D721Med (cell line): Measurements from ENCODE around the gene NLGN2.

Source experiments
- DNase-seq: peaks from one replicate; pipeline ENCODE4 v3.0.0; 2011; ENCODE audit warnings: low spot score; ENCODE audit not compliant: insufficient read length
- FAIRE-seq: peaks from 2 replicates; lab custom pipeline; 2011; peaks lifted over from hg19 to GRCh38; lab: Jason Lieb, UNC
- CTCF ChIP-seq: IDR thresholded peaks from 2 replicates; pipeline ENCODE4 v1.5.1; 2012; ENCODE audit warnings: mild to moderate bottlenecking, control low read depth; ENCODE audit not compliant: insufficient read depth; ENCODE audit errors: missing control alignments

The NLGN2 gene

GRCh38 chr17:7408863-7409262 lies 1.2 kb downstream of the NLGN2 start:
- FAIRE-seq (no peak), DNase-seq (no peak)
- TF ChIP-seq CTCF = no peak

- TF ChIP-seq CTCF = no peak
- DNase-seq (no peak), FAIRE-seq (no peak)
These were observed 2.1 kb downstream of the NLGN2 start for GRCh38 chr17:7409716-7410115.

- TF ChIP-seq CTCF = no peak
- DNase-seq = no peak
- FAIRE-seq = no peak
These were observed 3.2 kb downstream of the NLGN2 start for GRCh38 chr17:7410634-7411426.

DNA sequence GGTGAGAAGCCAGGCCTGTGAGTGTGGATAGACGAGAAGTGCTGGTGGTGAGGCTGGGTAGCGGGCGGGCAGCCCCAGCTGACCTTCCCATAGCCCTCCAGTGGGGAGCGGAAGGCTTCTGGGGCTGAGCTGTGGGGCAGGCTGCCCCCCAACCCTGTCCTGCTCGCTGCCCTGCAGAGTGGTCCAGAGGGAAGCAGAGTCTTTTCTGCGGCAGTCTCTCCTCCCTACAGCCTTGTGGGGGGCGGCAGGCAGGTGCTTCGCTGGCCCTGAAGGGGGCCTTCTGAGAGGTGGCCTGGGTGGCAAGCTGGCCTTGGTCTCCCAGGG lies 3.7 kb downstream of the NLGN2 start:
- FAIRE-seq (no peak), DNase-seq (no peak)
- no peak for TF ChIP-seq CTCF

DNA sequence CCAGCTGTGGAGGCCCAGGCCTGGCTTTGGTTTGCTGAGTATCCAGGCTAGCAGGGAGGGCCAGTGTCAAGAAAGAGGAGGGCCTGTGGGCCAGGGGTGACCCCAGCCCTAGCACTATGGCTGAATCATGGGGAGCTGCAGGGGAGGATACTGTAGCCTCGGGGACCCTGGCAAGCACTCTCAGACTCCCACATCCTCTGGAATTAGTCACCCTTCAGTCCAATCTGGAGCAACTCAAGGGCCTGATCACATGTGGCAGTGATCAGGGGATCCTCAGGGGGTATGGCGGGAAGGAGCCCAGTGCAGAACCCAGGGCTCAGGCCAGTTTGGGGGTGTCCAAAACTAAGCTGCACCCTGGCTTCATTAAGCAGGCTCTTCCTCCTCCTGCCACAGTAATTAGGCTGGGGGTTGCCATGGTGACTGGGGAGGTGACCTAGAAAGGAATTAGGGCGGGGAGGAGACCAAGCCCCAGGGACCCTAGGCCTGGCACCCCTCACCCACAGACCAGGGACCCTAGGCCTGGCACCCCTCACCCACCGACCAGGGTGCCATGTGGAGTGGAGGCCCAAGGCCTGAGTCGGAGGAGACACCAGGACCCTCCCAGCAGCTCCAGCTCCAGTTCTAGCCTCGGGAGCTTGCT lies 5.8 kb downstream of the NLGN2 start:
- no peak for FAIRE-seq
- TF ChIP-seq CTCF = no peak
- DNase-seq = no peak

DNA sequence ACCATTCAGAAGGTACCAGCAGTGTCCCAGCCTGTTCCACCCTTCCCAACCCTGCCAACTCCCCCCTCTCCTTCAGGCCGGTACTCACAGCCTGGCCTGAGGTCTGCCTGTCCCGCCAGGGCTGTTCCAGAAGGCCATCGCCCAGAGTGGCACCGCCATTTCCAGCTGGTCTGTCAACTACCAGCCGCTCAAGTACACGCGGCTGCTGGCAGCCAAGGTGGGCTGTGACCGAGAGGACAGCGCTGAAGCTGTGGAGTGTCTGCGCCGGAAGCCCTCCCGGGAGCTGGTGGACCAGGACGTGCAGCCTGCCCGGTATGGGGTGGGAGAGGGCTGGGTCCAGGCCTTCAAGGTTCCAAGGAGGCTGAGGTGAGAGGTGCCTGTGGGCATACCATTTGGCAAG lies 7.2 kb downstream of the NLGN2 start:
- no peak for TF ChIP-seq CTCF
- no peak for FAIRE-seq
- DNase-seq = no peak

- no peak for TF ChIP-seq CTCF
- DNase-seq (no peak), FAIRE-seq (no peak)
These were observed 8.1 kb downstream of the NLGN2 start for GRCh38 chr17:7415784-7416183.
